IMR-90 (cell line): ENCODE measurements around the gene BCL2L13. TPM values are rescaled to one million over a fixed set of nuclear protein-coding genes. Genes with fewer than 3 reads are reported as not detected.

ENCODE experiments used
- ATAC-seq: fragments of 200-7000 bp; cut with Tn5 transposase; 2 replicates; pipeline ENCODE4 v1.9.1; 2020; ENCODE audit warnings: low read depth, mild to moderate bottlenecking, moderate library complexity
- BruUV-seq: library from RNA; stranded (reverse); fragments of 400-500 nt; replicated peaks from 2 replicates; lab custom pipeline; 2021; lab: Mats Ljungman, UMichigan
- CTCF ChIA-PET: fragments of 300-600 bp; formaldehyde crosslinking; extraction: SDS; loops from one replicate; lab custom pipeline; 2021; ENCODE audit warnings: antibody characterized with exemption; lab: Yijun Ruan, JAX
- POLR2A ChIA-PET: fragments of 300-600 bp; sonication (Branson Sonifier 250); formaldehyde crosslinking; loops from one replicate; lab custom pipeline; 2022; ENCODE audit warnings: antibody characterized with exemption; ENCODE audit not compliant: unreplicated experiment; lab: Charles Lee
- DNase-seq: peaks from one replicate; pipeline ENCODE4 v3.0.0; 2013
- H2AFZ ChIP-seq: replicated peaks from 2 replicates; pipeline ENCODE3; 2013; ENCODE audit warnings: low read length, mild to moderate bottlenecking; ENCODE audit not compliant: poor library complexity
- H2AK5ac ChIP-seq: 2 replicates; pipeline ENCODE4 v1.6.1; 2013; ENCODE audit warnings: low read depth, low read length, inconsistent platforms
- H2AK9ac ChIP-seq: replicated peaks from 2 replicates; pipeline ENCODE3; 2013; ENCODE audit warnings: mild to moderate bottlenecking, low read depth, low read length, moderate library complexity; ENCODE audit not compliant: poor library complexity
- H2BK120ac ChIP-seq: 2 replicates; pipeline ENCODE4 v1.6.1; 2013; ENCODE audit warnings: low read depth, low read length, inconsistent platforms
- H2BK15ac ChIP-seq: 3 replicates; pipeline ENCODE4 v1.6.1; 2013; ENCODE audit warnings: low read depth, low read length, inconsistent platforms
- H2BK20ac ChIP-seq: 2 replicates; pipeline ENCODE4 v1.6.1; 2013; ENCODE audit warnings: low read depth, mild to moderate bottlenecking, inconsistent platforms, low read length, moderate library complexity
- H2BK5ac ChIP-seq: 2 replicates; pipeline ENCODE4 v1.6.1; 2013; ENCODE audit warnings: mild to moderate bottlenecking, low read depth, low read length, inconsistent platforms; ENCODE audit not compliant: poor library complexity, severe bottlenecking
- H3K14ac ChIP-seq: replicated peaks from 2 replicates; pipeline ENCODE4 v1.6.1; 2013; ENCODE audit warnings: low read depth, low read length, inconsistent platforms
- H3K18ac ChIP-seq: 2 replicates; pipeline ENCODE4 v1.6.1; 2013; ENCODE audit warnings: low read depth, low read length, control low read depth
- H3K23ac ChIP-seq: 2 replicates; pipeline ENCODE4 v1.6.1; 2013; ENCODE audit warnings: low read depth, low read length, inconsistent platforms
- H3K27ac ChIP-seq: 2 replicates; pipeline ENCODE4 v1.5.1; 2013; ENCODE audit warnings: mild to moderate bottlenecking, control low read depth, low read length; ENCODE audit not compliant: insufficient read depth
- H3K27me3 ChIP-seq: 2 replicates; pipeline ENCODE4 v1.6.1; 2013; ENCODE audit warnings: low read length; ENCODE audit not compliant: control insufficient read depth, insufficient read depth
- H3K36me3 ChIP-seq: 2 replicates; pipeline ENCODE4 v1.6.1; 2013; ENCODE audit warnings: low read length, mixed read lengths; ENCODE audit not compliant: control insufficient read depth, insufficient read depth
- H3K4ac ChIP-seq: 2 replicates; pipeline ENCODE4 v1.6.1; 2013; ENCODE audit warnings: low read depth, low read length, inconsistent platforms
- H3K4me1 ChIP-seq: 2 replicates; pipeline ENCODE4 v1.6.1; 2013; ENCODE audit warnings: low read length, mixed read lengths; ENCODE audit not compliant: control insufficient read depth, insufficient read depth
- H3K4me2 ChIP-seq: 2 replicates; pipeline ENCODE4 v1.6.1; 2013; ENCODE audit warnings: low read depth, mild to moderate bottlenecking, control low read depth, low read length, moderate library complexity
- H3K4me3 ChIP-seq: 2 replicates; pipeline ENCODE4 v1.5.1; 2013; ENCODE audit warnings: low read depth, mild to moderate bottlenecking, control low read depth, low read length, moderate library complexity; ENCODE audit not compliant: insufficient read depth
- H3K56ac ChIP-seq: 2 replicates; pipeline ENCODE4 v1.6.1; 2013; ENCODE audit warnings: low read length, inconsistent platforms; ENCODE audit not compliant: insufficient read depth; ENCODE audit errors: extremely low read depth
- H3K79me1 ChIP-seq, 2 experiments: 2 replicates each; pipeline ENCODE4 v1.6.1; 2013; ENCODE audit warnings: low read length in 2 of 2, inconsistent platforms in 1 of 2, low read depth in 1 of 2
- H3K9ac ChIP-seq: 2 replicates; pipeline ENCODE4 v1.6.1; 2013; ENCODE audit warnings: low read depth, low read length, control low read depth
- H3K9me1 ChIP-seq: 2 replicates; pipeline ENCODE4 v1.6.1; 2013; ENCODE audit warnings: low read length, inconsistent platforms; ENCODE audit not compliant: insufficient read depth
- H3K9me3 ChIP-seq: 2 replicates; pipeline ENCODE4 v1.6.1; 2013; ENCODE audit warnings: low read length; ENCODE audit not compliant: control insufficient read depth, insufficient read depth
- H4K20me1 ChIP-seq: 2 replicates; pipeline ENCODE4 v1.6.1; 2013; ENCODE audit warnings: low read length, inconsistent platforms; ENCODE audit not compliant: insufficient read depth
- H4K5ac ChIP-seq: 2 replicates; pipeline ENCODE4 v1.6.1; 2013; ENCODE audit warnings: mild to moderate bottlenecking, low read depth, low read length, control low read depth
- H4K8ac ChIP-seq, 2 experiments: 2 replicates each; pipeline ENCODE4 v1.6.1; 2013; ENCODE audit warnings: low read depth in 2 of 2, low read length in 2 of 2, control low read depth in 1 of 2, inconsistent platforms in 1 of 2
- H4K91ac ChIP-seq: 2 replicates; pipeline ENCODE4 v1.6.1; 2013; ENCODE audit warnings: low read depth, low read length, inconsistent platforms; ENCODE audit not compliant: insufficient read depth
- NFE2L2 ChIP-seq: fragments of 150-350 bp; IDR thresholded peaks from 2 replicates; pipeline ENCODE4 v1.6.1; 2016; ENCODE audit warnings: low read depth, mild to moderate bottlenecking, low read length
- WGBS, 2 experiments: methylation state at CpG; one replicate each; pipeline versions ENCODE4 v1.1.5 to v1.1.7; 2013; ENCODE audit warnings: missing lambda C conversion rate in 2 of 2; ENCODE audit not compliant: insufficient read length in 1 of 2; ENCODE audit errors: extremely low coverage in 2 of 2; 5-methylcytosine and 5-hydroxymethylcytosine counted together
- dilution Hi-C: fragments of 300-500 bp; cut with HindIII; formaldehyde crosslinking; loops from one replicate; pipeline ENCODE4 v1.14.3; 2018; ENCODE audit warnings: low sequenced_read_pairs; ENCODE audit not compliant: unreplicated experiment
- in situ Hi-C: fragments of 300-500 bp; cut with MboI; formaldehyde crosslinking; loops from 3 replicates; pipeline ENCODE4 v1.14.3; 2019; ENCODE audit warnings: low sequenced_read_pairs, inconsistent platforms, mixed read lengths
- intact Hi-C: fragments of 100-400 bp; cut with micrococcal nuclease; formaldehyde crosslinking; loops from 2 replicates; pipeline ENCODE4 v1.10.0; 2022
- polyA plus RNA-seq, 3 experiments: library from polyadenylated mRNA; depleted of rRNA; stranded (reverse); fragments of >200 nt; gene quantifications; 2 replicates each; pipeline ENCODE4 v1.2.3, GENCODE V29; 2012; ENCODE audit warnings: low replicate concordance in 1 of 3
- total RNA-seq: library from RNA; depleted of rRNA; stranded (reverse); fragments of >200 nt; gene quantifications from 2 replicates; pipeline ENCODE4 v1.2.3, GENCODE V29; 2012

BCL2L13 gene
- total and polyA plus RNA-seq, 2 of the 4 experiments (the other 2 are of a cell fraction) = 42.6 to 86.7 TPM

DNA sequence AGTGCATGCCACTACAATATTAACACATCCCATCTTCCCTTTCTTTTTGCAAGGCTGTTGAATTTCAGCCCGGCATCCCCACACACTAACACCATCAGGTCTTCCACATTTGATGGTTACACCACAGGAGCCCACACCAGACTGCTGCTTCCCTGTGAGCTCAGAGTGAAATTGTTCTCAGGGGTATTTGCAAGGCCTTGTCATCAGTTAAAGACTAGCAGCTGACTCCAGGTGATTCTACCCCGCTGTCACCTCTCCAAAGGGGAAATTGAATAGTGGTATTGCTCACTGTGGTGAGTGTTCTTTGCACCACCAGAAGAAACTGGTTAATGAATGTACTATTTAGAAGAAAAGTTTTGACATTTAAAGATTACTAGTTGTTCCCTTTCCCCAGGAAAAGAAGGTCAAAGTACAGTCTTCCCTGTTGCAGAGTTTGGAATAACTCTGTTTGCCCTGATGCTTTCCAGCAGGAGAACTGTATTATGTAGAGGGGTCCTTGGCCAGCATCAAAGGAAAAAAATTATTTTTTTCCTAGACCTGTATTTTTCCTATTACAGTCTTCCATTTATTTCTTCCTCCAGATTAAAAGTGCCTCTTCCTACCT, 93.8 kb downstream of the BCL2L13 start:
- H3K18ac ChIP-seq = no peak overlapping the region
- no peak overlapping the region for H3K4ac ChIP-seq
- no peak overlapping the region for H2AK9ac ChIP-seq
- no peak overlapping the region for H4K5ac ChIP-seq
- peaks cover 28% of the 10 kb centered on the region for H3K9me1 ChIP-seq
- ChIA-PET POLR2A (no interaction called here), CTCF (interaction anchor here (0.6 kb wide), 1 partner anchor 74 kb away, joined by 11 read pairs; no protein-coding TSS in a partner anchor)
- H3K79me1 ChIP-seq = peaks cover 25 to 43% of the 10 kb centered on the region in 2 experiments
- dilution Hi-C loops (no loop called here), in situ Hi-C loops (loop anchor here (5.0 kb wide), 1 partner anchor 40 kb away; the partner anchor contains the start of gene BID), intact Hi-C loops (no loop called here)
- no peaks in the 10 kb centered on the region for H3K27me3 ChIP-seq
- no peak overlapping the region for H3K4me3 ChIP-seq
- no peak overlapping the region for H2BK15ac ChIP-seq
- no peak overlapping the region for H3K56ac ChIP-seq
- H3K27ac ChIP-seq = no peak overlapping the region
- no peak overlapping the region for H4K91ac ChIP-seq
- ATAC-seq (no peak), DNase-seq (no peak)
- TF ChIP-seq NFE2L2 = no peak
- H2AK5ac ChIP-seq = no peak overlapping the region
- H4K20me1 ChIP-seq = no peaks in the 10 kb centered on the region; the same call in 1 of the 2 replicates
- no peak overlapping the region for H2BK20ac ChIP-seq
- H3K36me3 ChIP-seq = peaks cover 47% of the 10 kb centered on the region
- H2BK120ac ChIP-seq = no peak overlapping the region
- H4K8ac ChIP-seq = 0 out of 4 replicates have a peak overlapping the region, but pooled peaks of 1 of the 2 experiments have one; percentile 20
- no peak overlapping the region for H3K4me2 ChIP-seq
- no TSS peak for BruUV-seq
- H3K23ac ChIP-seq = no peak overlapping the region
- H2BK5ac ChIP-seq = no peak overlapping the region
- no peak overlapping the region for H3K9ac ChIP-seq
- peaks cover 8% of the 10 kb centered on the region for H3K4me1 ChIP-seq
- no CpG with 5 or more reads among the region's 2 CpGs for WGBS, 2 experiments
- no peak overlapping the region for H2AFZ ChIP-seq
- no peaks in the 10 kb centered on the region for H3K9me3 ChIP-seq
- no peak overlapping the region for H3K14ac ChIP-seq
